HG03469 (cell line): Measurements from ENCODE around the gene RPL28.

Experiments used
- ATAC-seq: cut with Tn5 transposase; IDR thresholded peaks from one replicate; pipeline ENCODE4 v1.9.1; 2021; ENCODE audit warnings: mild to moderate bottlenecking, moderate library complexity, moderate number of reproducible peaks; ENCODE audit not compliant: unreplicated experiment

Gene RPL28

DNA sequence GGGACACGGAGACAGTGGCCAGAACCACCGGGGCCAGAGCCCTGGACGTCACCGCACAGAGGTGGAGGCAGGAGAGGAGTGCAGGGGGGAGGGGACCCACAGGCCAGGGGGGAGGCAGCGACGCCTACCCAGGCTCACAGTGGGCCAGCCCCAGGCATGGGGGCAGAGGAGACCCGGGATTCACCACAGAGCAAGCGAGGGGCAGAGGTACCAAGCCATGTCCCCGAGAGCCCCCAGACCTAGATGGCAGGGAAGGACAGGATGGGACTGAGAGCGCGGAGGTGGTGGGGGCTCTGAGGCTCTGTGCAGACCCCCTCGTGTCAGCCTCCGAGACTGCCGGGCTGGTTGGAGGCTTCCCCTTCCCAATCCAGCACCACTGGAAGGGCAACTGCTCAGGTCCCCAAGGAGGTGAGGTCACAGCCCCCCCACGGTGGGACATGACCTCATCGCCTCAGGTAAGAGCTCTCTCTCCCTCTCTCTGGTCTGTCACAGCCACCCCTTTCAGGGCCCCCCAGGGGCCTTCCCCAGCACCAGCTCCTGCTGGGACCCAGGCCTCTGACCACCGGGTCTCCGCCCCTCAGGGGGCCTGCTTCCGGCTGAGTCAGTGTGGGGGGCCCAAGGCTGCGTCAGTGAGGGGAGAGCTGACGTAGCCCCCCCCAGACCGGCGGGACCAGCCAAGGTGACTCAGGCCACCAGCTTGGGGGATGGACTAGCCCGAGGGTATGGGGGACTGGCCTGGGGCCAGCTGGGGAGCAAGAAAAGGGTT lies 13.2 kb upstream of the RPL28 start:
- no peak for ATAC-seq

DNA sequence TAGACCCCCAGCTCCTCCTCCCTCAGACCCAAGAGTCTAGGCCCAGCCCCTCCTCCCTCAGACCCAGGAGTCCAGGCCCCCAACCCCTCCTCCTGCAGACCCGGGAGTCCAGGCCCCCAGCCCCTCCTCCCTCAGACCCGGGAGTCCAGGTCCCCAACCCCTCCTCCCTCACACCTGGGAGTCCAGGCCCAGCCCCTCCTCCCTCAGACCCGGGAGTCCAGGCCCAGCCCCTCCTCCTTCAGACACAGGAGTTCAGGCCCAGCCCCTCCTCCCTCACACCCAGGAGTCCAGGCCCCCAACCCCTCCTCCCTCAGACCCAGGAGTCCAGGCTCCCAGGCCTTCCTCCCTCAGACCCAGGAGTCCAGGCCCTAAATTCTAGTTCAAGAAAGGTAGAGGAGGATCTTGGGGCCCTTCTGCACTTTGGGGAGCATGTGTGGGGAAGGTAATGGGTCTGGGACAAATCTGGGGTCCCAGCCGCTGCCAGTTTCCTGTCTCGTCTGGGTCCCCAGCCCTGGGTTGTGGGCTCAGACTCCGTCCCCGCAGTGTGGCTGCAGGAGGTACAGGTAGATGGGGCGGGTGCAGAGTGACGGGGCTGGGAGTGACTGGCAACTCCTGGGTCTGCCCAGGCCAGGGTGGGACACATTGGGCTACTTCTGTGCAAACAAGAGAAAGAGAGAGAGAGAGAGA lies 12.3 kb upstream of the RPL28 start:
- no peak for ATAC-seq

DNA sequence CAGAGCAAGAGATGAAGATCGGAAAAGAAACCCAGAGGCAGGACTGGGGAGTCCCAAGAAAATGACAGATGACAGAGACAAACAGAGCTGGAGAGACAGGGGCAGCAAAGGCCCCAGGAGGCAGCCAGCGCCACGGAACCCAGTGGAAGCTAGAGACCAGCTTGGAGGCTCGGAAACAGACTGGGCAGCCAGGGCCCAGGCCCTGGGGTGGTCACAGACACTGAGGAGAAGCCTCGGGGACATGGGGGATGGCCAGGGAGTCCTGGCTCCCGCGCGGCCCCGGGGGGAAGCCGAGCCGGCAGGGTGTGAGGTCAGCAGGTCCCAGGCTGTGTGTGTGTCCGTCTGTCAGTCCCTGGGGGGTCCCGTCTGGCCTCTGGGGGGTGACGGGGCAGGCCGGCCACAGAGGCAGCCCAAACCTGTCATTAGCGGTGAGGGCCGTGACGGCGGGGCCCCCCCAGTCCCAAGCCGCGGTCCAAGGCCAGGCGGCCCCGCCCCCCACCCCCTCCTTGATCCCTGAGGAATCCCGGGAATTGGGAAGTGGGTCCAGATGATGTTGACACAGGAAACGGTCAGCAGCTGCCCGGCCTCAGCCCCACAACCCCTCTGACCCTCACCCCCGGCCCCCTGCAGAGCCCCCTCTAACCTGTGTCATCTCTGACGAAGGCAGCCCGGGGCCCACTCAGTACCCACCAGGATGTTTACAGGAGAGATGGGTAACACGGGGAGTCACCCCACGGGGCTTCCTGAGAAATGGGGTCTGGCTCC lies 11.6 kb upstream of the RPL28 start:
- no peak for ATAC-seq

DNA sequence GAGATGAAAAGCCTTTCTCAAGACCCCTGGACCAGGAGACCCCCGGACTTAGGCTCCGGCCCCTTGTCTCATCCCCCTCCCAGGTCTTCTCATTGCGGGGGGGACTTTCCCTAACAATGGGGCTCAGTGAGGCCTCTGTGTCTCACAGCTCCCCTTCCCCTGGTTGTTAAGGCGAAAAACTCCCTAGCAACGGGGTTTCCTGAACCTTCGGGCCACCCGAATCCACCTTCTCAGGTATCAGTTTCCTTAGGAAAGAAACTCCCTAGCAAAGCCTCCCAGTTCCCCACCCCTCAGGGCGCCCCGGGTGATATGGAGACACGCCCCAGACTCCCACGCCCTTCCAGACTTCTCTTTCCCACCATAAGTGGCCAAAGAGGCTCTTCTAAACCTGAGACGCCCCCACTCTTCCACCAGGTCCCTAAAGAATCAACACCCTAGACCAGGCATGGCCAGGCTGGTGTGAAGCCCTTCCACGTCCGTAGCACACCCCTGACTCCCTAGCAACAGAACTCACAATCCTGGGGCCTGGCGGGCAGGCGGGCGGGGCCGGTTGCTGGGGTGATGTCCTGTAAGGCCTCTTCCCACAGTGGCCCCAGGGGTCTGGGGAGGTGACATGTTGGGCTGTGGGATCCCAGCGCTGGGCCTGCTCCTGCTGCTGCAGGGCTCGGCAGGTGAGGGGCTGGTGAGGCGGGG lies 9.3 kb upstream of the RPL28 start, which contains the start of gene TMEM190:
TSS of gene TMEM190 (plus strand) at position 586 of the 693 bp plus-strand sequence. CDS start at position 614, 28 bp downstream.
- ATAC-seq = no peak

DNA sequence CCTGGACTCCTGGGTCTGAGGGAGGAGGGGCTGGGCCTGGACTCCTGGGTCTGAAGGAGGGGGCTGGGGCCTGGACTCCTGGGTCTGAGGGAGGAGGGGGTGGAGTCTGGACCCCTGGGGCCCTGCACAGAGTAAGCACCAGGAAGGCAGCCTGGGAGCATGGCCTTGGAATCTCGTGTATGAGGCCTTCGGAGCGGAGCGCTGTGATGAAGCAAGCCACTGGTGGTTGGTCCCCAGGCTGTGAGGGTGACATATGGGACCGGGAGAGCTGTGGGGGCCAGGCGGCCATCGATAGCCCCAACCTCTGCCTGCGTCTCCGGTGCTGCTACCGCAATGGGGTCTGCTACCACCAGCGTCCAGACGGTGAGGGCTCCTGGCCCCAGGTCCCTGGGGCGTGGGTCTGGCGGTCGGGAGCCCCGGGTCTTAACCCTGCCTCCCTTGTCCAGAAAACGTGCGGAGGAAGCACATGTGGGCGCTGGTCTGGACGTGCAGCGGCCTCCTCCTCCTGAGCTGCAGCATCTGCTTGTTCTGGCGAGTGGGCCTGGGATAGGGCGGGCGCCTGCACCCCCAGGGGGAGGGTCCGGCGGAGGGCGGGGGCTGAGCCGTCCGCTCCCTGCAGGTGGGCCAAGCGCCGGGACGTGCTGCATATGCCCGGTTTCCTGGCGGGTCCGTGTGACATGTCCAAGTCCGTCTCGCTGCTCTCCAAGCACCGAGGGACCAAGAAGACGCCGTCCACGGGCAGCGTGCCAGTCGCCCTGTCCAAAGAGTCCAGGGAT lies 8.2 kb upstream of the RPL28 start:
- no peak for ATAC-seq

DNA sequence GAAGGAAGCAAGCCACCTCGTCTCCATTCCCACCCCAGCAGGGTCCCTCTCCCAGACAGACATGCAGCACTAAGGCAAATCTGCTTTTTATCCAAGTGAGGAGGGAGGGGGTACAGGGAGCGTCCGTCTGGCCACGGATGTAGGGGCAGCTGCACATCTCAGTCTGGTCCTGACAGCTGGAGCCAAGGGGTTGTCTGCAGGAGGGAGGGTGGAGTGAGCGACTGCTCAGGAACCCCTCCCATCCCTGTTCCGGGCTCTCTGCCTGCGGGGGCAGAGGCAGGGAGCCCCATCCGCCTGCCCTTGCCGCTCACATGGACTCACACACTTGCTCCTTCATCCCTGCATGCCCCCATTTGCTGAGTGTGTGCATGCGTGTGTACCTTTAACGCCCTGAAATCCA lies 6.6 kb upstream of the RPL28 start:
- ATAC-seq = no peak

DNA sequence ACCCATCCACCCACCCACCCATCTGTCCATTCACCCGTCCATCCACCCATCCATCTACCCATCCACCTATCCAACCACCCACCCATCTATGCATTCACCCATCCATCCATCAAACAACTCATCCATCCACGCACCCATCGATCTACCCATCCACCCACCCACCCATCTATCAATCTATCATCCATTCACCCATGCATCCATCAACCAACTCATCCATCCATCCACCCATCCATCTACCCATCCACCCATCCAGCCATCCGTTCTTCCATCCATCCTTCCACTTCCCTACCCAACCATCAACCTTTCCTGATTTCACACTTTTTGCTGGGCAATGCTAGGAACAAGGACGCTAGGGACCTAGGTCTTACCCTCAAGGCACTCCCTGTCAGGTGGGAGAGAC lies 3.7 kb upstream of the RPL28 start:
- ATAC-seq = no peak

DNA sequence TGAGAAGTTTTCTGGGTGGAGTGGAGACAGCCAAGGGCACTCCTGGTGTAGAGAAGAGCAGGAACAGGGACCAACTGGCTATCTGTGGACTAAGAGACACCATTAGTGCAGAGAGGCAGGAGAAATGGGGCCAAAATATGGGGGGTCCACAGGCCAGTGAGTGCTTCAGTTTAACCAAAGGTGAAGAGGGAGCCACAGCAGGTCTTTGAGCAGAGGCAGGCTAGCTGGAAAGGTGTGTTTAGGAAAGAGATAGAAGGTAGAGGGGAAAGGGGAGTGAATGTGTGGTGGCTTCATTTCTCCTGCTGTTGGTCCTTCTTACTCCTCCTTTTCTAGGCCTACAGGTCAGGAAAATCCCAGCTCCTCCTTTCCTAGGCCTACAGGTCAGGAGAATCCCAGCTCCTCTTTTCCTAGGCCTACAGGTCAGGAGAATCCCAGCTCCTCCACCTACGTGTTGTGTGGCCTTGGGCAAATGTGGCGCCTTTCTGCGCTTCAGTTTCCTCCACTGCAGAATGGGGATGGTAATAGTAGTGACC lies 3.1 kb upstream of the RPL28 start:
- no peak for ATAC-seq

DNA sequence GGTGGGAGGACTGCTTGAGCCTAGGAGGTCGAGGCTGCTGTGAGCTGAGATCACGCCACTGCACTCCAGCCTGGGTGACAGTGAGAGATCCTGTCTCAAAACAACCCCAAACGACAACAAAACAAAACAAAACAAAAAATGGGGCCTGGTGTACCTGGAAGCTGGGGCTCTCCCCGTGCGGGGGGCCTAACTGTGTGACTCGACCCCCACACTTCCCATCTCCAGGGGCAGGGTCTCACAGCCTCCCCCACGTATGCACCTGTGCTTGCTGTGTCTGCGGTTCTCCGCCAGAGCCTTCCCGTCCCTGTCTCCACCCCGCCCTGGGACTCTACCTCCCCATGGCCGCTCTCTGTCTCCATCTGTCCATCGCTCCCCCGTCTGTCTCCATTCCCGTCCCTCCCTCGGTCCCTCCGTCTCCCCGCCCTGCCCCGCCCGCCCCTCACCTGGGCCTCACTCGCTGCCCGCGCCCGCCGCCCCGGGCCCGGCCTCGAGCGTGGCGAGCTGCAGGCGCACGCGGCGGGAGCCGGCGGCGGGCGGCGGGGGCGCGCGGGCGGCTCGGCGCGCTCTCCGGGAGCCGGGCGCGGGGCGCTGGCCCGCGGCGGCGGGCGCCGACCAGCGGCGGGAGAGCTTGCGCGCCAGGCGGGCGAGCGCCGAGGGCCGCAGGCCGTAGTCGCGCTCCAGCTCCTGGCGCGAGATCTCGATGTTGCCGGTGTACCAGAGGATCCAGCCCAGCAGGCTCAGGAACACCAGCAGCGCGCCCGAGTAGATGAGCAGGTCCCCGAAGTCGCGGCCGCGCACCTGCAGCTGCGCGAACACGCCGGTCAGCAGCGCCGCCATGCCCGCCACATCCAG lies 2.2 kb upstream of the RPL28 start:
- no peak for ATAC-seq

DNA sequence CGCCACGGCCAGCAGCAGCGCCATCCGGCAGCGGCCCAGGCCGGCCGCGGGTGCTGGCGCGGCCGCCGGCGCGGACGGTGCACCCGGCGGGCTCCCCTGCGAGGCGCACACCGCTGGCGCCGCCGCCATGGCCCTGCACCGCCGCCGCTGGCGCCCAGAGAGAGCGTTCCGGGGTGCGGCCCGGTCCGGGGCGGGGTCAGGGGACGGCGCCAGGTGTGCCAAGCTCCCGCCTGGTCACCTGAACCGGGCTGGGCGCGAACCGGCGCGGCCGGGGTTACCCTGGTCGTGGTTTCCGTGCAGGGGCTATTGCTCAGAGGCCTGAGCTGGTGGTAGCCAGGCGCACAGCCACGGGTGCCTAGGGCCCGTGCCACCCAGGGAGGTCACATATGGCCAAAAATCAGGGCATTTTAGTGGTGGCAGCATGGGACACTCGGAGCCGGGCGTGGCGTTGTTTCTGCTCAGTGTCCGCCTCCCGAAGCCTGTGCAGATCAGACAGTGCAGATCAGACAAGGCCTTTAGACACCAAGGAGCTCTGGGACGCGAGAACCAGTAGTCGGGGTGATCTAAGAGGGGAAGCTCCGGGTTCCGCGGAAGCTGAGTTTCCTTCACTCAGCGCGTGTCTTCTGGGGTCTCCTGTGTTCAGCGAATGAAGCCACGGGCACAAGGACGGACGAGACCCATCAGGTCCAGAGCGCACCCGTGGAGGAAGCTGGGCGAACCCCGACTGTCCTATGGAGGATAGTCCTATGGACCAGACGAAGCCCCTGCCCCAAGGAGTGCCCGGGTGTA lies 1.4 kb upstream of the RPL28 start, which contains the start of gene TMEM238:
TSS of gene TMEM238 (minus strand) at position 162 of the 789 bp plus-strand sequence. CDS start at position 129, 33 bp downstream.
- ATAC-seq = no peak

DNA sequence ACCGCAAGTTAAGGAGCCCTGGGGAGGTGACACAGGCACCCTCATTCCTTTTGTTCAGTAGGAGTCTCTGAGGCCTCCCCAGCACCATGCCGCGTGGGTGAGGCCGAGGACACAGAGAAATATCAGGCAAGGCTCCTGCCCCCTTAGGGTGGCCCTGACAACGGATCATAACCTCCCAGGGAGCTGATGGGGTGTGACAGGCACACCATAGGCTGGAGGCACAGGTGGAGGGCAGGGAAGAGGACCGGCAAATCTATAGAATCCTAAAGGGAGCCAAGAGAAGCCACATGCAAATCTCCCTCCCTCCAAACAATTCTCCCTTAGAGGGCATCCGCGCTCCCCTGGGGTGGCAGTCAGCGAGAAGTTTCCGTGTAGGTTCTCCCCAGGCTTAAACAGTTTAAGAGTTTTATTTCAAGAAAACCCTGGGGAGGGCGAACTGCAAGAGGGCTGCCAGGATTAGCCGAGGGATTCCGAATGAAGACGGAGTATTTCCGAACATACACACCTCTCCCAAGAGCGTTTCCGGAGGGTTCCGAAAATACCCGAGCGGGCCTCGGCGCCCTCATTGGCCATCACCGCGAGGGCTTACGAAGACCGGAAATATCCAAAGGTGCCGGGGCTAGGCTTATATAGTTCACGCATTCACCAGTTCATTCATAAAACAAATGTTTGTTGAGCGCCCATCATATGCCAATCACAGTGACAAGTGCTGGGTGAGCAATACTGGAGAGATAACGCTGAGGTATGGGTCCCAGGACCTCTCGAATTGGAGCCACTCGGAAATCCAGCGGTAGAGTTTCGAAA lies 610 bp upstream of the RPL28 start:
- peak; percentile 35 for ATAC-seq

DNA sequence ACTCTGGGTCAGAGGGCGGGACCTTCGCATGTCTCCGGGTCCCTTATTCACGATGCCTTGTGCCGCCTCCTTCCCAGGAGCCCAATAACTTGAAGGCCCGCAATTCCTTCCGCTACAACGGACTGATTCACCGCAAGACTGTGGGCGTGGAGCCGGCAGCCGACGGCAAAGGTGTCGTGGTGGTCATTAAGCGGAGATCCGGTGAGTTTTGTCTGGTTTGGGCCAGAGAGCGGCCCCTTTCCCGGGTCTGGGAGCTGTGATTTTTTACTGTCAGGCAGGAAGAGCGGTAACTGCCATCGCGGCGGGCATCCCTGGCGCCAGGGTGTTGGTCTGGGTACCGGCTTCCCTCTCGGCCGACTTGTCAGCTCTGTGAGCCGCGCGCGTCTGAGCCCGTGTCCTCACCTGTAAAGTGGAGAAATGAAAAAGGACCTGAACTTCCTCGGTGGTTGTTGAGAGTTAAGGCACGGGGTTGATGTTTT lies 800 bp downstream of the RPL28 start:
- ATAC-seq = no peak

DNA sequence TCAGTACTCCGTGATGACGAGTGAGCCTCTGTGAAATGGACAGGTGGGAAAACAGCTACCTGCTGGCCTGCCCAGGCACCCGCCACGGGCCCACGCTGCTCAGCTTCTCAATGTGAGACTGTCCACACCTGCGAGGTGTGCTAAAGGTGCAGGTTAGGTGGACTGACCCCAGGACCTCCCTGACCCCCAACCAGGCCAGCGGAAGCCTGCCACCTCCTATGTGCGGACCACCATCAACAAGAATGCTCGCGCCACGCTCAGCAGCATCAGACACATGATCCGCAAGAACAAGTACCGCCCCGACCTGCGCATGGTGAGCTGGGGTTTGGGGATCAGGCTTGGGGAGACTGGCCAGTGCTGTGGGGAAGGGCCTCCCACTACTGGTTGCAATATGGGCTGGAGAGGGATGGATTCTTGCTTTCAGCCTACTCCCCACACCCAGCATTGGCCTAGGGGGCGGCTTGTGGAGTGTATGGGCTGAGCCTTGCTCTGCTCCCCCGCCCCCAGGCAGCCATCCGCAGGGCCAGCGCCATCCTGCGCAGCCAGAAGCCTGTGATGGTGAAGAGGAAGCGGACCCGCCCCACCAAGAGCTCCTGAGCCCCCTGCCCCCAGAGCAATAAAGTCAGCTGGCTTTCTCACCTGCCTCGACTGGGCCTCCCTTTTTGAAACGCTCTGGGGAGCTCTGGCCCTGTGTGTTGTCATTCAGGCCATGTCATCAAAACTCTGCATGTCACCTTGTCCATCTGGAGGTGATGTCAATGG lies 2.2 kb downstream of the RPL28 start:
- ATAC-seq = no peak

DNA sequence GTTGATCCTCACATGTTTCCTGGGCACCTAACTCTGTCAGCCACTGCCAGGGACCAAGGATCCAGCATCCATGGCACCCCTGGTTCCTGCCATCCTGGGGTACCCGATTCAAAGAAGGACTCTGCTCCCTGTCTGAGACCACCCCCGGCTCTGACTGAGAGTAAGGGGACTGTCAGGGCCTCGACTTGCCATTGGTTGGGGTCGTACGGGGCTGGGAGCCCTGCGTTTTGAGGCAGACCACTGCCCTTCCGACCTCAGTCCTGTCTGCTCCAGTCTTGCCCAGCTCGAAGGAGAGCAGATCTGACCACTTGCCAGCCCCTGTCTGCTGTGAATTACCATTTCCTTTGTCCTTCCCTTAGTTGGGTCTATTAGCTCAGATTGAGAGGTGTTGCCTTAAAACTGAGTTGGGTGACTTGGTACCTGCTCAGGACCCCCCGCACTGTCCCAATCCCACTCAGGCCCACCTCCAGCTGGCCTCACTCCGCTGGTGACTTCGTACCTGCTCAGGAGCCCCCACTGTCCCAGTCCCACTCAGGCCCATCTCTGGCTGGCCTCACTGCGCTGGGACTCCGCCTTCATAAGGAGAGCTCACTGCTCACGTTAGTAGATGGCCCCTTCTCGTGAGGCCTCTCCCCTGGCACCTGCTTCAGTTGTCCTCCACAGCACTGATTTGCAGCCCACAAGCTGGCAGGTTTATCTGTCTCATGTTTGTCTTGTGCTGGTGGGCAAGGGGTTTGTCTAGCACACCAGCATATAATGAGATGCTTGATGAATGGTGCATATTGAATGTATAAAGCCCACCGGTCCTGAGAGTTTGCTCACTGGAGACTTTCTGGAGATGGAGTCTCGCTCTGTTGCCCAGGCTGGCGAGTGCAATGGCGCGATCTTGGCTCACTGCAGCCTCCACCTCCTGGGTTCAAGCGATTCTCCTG lies 3.9 kb downstream of the RPL28 start:
- no peak for ATAC-seq

DNA sequence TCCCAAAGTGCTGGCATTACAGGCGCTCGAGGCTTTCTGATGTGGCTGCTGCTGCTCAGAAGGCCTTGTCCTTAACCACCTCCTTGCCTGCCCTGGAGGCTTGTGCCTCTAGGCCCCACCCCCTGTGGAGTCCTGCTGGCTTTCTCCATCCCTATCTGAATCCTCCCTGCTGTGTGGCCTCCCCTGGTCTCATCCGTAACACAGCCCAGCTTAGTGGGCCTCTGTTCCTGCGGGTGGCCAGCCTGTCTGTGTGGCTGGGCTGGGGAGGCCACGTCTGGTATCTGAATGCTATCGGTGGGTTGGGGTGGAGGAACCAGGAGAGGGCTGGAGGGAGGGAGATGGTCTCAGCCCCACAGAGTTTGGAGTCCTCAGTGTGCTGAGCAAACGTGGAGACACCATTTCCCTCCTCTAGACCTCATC lies 4.7 kb downstream of the RPL28 start:
- no peak for ATAC-seq
